ENCODE data around the gene SCYL1.
"Not testable (repeated sequence)": the region's sequence is repeated elsewhere in the genome, so short reads cannot be mapped to it uniquely, and the experiment has no call there.

The SCYL1 gene

DNA sequence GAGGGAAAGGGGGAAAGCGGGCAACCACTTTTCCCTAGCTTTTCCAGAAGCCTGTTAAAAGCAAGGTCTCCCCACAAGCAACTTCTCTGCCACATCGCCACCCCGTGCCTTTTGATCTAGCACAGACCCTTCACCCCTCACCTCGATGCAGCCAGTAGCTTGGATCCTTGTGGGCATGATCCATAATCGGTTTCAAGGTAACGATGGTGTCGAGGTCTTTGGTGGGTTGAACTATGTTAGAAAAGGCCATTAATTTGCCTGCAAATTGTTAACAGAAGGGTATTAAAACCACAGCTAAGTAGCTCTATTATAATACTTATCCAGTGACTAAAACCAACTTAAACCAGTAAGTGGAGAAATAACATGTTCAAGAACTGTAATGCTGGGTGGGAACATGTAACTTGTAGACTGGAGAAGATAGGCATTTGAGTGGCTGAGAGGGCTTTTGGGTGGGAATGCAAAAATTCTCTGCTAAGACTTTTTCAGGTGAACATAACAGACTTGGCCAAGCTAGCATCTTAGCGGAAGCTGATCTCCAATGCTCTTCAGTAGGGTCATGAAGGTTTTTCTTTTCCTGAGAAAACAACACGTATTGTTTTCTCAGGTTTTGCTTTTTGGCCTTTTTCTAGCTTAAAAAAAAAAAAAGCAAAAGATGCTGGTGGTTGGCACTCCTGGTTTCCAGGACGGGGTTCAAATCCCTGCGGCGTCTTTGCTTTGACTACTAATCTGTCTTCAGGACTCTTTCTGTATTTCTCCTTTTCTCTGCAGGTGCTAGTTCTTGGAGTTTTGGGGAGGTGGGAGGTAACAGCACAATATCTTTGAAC is 19.2 kb upstream of the SCYL1 start:
- no peak for DNase-seq (ENCODE audit: low read depth in 2 of 2)

DNA sequence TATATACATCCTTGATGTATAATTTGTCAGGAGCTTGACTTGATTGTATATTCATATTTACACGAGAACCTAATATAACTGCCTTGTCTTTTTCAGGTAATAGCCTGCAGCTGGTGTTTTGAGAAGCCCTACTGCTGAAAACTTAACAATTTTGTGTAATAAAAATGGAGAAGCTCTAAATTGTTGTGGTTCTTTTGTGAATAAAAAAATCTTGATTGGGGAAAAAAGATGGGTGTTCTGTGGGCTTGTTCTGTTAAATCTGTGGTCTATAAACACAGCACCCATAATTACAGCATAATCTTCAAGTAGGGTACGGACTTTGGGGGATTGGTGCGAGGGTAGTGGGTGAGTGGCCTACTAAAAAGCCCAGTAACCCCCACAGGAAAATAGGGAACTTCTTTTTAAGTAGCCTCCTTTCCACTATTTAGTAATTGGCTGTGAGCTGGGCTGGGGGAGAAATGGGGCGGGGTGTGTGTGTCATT is 18.6 kb upstream of the SCYL1 start:
- DNase-seq (ENCODE audit: low read depth in 2 of 2): no peak

DNA sequence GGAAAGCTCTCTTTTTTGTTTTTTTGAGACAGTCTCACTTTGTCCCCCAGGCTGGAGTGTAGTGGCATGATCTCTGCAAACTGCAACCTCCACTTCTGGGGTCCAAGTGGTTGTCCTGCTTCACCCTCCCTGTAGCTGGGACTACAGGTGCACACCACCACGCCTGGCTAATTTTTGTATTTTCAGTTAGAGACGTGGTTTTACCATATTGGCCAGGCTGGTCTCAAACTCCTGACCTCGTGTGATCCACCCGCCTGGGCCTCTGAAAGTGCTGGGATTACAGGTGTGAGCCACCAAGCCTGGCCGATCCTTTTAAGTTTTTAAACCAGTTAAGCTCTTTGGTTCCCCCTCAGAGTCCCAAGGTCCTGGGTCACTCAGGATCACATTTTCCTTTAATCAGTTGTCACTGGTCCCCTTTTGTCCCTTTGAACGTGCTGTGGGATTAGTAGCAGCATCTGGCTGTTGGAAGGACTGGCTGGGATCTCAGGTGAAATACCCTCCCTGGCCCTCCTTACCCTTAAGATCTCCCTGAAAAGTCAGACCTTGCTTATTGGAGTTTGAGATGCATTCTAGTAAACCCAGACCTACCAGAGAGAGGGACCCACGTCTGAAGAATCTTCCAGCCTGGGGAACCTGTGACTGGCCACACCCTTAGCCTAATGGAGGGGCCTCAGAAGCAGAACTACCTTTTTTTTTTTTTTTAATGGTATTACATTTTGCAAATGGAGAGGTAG is 17.9 kb upstream of the SCYL1 start:
- DNase-seq (ENCODE audit: low read depth in 2 of 2): peak; percentile 20 to 85

DNA sequence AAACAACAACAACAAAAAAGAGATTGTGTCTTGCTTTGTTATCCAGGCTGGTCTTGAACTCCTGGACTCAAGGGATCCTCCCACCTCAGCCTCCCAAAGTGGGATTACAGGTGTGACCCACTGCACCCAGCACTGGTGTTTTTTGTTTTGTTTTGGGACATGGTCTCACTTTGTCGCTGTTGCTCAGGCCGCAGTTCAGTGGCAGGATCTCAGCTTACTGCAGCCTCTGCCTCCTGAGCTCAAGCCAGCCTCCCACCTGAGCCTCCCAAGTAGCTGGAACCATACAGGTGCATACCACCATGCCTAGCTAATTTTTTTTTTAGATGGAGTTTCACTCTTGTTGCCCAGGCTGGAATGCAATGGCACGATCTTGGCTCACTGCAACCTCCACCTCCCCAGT is 12.6 kb upstream of the SCYL1 start:
- DNase-seq (ENCODE audit: low read depth in 2 of 2): not testable (repeated sequence)

DNA sequence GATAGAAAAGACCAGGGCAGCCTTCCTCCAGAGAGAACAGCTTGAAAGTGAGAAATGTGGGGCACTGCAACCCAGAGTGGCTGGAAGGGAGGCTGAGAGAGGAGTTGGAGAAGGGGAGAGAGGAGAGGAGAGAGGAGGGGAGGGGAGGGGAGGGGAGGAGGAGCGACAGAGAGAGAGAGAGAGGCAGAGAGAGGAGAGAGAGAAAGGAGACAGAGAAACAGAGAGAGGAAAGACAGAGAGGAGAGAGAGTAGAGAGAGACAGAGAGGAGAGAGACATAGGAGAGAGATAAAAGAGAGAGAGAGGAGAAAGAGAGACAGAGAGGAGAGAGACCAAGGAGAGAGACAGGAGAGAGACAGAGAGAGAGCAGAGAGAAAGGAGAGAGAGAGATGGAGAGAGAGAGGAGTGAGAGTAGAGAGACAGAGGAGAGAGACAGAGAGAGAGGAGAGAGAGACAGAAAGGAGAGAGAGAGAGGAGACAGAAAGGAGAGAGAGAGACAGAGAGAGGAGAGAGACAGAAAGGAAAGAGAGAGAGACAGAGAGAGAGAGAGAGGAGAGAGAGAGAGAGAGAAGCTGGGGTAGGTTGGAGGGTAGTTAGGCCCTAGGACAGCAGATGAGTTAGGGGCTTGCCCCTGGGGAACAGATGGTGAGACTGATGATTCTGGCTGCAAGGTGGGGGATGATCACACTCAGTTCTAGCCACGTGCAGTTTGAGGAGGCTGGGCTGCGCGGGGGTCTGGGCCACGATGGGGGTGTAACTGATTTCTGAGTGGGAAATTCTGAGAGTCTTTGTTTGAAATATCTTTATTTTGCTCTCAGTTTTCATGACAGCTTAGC is 8.5 kb upstream of the SCYL1 start:
- no peak for DNase-seq (ENCODE audit: low read depth in 2 of 2)

DNA sequence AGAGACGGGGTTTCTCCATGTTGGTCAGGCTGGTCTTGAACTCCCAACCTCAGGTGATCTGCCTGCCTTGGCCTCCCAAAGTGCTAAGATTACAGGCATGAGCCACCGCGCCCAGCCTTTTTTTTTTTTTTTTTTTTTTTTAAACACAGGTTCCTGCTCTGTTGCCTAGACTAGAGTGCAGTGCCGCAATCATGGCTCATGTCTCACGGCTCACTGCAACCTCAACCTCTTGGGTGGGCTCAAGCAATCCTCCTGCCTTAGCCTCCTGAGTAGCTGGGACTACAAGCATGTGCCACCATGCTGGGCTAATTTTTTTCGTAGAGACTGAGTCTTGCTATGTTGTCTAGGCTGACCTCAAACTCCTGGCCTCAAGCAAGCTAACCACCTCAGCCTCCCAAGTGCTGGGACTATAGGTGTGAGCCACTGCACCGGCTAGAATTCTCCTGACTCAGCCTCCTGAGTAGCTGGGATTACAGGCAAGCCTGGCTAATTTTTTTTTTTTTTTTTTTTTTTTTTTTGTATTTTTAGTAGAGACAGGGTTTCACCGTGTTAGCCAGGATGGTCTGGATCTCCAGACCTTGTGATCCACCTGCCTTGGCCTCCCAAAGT is 5.8 kb upstream of the SCYL1 start:
- DNase-seq (ENCODE audit: low read depth in 2 of 2): not testable (repeated sequence)

DNA sequence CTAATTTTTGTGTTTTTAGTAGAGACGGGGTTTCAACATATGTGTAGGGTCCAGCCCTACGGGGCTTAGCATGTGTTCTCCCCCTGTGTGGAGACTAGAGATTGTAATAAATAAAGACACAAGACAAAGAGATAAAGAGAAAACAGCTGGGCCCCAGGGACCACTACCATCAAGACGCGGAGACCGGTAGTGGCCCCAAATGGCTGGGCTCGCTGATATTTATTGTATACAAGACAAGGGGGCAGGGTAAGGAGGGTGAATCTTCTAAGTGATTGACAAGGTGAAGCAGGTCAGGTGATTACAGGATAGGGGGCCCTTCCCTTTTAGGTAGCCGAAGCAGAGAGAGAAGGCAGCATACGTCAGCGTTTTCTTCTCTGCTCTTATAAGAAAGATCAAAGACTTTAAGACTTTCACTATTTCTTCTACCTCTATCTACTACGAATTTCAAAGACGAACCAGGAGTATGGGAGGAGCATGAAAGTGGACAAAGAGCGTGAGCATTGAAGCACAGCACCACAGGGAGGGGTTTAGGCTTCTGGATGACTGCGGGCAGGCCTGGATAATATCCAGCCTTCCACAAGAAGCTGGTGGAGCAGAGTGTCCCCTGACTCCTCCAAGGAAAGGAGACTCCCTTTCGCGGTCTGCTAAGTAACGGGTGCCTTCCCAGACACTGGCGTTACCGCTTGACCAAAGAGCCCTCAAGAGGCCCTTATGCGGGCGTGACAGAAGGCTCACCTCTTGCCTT is 2.9 kb upstream of the SCYL1 start:
- not testable (repeated sequence) for DNase-seq (ENCODE audit: low read depth in 2 of 2)

DNA sequence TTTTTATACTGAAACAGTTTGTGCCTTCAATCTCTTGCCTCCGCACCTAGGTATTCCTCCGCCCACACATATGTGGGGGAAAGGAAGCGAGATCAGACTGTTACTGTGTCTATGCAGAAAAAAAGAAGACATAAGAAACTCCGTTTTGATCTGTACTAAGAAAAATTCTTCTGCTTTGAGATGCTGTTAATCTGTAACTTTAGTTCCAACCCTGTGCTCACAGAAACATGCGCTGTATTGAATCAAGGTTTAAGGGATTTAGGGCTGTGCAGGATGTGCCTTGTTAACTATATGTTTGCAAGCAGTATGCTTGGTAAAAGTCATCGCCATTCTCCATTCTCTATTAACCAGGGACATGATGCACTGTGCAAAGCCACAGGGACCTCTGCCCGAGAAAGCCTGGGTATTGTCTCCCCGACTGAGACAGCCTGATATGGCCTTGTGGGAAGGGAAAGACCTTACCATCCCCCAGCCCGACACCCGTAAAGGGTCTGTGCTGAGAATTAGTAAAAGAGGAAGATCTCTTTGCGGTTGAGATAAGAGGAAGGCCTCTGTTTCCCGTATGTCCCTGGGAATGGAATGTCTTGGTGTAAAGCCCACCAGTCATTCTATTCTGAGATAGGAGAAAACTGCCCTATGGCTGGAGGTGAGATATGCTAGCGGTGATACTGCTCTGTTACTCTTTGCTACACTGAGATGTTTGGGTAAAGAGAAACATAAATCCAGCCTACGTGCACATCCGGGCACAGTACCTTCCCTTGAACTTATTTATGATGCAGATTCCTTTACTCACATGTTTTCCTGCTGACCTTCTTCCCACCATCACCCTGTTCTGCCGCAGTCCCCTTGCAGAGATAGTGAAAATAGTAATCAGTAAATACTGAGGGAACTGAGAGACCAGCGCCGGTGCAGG is 1.9 kb upstream of the SCYL1 start:
- DNase-seq (ENCODE audit: low read depth in 2 of 2): not testable (repeated sequence)

DNA sequence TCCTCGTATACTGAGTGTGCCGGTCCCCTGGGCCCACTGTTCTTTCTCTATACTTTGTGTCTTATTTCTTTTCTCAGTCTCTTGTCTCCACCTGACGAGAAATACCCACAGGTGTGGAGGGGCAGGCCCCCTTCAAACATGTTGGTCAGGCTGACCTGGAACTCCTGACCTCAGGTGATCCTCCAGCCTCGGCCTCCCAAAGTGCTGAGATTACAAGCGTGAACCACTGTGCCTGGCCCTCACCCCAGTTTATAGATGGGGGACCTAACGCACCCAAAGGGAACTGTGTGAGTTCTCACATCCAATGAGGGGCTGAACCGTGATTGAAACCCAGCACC is 1.3 kb upstream of the SCYL1 start:
- not testable (repeated sequence) for DNase-seq (ENCODE audit: low read depth in 2 of 2)

DNA sequence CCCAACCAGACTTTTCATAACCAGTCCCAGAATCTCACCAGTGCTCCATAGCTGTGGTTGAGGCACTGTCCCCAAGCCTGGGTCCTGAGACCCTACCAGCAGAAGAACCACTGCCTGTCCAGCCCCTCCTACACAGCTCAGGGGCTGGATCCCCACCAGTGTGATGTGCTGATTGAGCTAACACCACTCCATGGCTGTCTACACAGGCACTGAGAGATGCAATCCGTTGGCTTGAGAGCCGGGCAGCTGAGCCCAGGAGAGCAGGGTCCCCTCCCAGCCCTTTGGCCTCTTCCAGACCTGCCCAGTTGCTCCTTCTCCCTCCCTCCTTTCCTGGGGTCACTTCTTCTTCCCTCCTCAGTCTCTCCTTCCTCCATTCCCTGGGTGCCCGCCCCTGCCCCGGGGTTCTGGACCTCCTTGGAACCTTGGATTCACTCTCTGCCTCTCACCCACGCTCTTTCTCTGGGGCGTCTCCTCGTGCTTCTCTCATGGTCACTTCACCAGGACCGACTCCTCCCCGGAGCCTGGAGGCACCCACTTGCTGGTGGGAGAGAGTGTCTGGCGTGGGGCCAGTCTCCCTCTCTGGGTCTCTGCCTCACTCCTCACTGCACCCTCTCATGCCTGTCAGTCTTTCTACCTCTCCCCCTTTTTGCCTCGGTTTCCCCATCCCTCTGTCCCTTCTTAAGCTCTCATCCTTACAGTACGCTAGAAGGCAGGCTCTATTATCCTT is 706 bp upstream of the SCYL1 start:
- no peak for DNase-seq (ENCODE audit: low read depth in 2 of 2)

DNA sequence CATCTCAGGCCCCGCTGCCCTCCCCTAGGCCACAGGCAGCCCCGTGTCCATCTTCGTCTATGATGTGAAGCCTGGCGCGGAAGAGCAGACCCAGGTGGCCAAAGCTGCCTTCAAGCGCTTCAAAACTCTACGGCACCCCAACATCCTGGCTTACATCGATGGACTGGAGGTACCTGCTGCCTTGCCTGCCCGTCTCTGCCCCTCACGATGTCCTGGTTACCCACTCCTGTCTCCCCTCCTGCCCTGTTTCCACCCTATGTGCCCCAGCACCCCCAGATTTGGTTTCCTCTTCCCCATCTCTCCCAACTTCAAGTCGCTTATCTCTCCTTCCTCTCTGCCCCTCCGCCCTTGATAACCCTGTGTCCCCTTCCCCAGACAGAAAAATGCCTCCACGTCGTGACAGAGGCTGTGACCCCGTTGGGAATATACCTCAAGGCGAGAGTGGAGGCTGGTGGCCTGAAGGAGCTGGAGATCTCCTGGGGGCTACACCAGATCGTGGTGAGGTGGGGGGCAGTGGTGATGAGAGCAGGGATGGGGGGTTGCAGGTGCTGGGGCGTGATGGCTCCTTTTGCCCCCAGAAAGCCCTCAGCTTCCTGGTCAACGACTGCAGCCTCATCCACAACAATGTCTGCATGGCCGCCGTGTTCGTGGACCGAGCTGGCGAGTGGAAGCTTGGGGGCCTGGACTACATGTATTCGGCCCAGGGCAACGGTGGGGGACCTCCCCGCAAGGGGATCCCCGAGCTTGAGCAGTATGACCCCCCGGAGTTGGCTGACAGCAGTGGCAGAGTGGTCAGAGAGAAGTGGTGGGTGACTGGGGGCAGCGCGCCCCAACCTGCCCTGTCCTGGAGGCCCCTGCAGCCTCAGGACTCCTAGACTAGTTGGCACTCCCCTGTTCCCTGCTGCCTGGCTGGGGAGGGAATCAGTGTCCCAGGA is 930 bp downstream of the SCYL1 start:
- no peak for DNase-seq (ENCODE audit: low read depth in 2 of 2)

DNA sequence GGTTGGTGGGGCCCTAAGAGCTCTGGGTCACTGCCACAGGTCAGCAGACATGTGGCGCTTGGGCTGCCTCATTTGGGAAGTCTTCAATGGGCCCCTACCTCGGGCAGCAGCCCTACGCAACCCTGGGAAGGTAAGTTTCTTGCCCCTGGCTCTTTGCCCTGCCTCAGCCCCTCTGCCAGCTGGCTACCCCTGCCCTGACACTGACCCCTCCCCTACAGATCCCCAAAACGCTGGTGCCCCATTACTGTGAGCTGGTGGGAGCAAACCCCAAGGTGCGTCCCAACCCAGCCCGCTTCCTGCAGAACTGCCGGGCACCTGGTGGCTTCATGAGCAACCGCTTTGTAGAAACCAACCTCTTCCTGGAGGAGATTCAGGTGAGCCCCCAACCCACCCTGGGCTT is 1.9 kb downstream of the SCYL1 start:
- no peak for DNase-seq (ENCODE audit: low read depth in 2 of 2)

DNA sequence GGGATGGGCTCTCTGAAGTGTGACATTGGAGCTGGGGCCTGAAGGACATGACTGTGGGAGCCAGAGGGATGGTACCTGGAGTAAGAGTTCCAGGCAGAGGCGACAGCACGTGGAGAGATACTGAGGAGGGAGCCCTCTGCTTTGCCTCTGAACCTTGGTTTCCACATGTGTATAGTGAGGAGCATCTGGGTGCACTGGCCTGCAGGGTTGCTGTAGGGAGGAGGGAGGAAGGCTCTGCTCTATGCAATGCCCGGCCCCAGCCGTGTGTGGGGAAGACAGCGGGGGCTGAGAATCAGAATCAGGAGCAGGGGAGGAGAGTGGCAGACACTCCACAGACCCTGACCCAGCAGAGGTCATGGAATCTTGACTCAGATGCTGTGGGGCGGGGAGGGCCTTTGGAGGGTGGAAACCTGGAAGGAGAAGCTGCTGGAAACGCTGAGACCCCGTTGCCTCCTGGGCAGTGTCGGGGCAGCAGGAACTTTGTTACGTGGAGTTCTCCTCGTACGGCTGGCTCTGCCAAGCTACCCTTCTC is 4.0 kb downstream of the SCYL1 start:
- no peak for DNase-seq (ENCODE audit: low read depth in 2 of 2)

DNA sequence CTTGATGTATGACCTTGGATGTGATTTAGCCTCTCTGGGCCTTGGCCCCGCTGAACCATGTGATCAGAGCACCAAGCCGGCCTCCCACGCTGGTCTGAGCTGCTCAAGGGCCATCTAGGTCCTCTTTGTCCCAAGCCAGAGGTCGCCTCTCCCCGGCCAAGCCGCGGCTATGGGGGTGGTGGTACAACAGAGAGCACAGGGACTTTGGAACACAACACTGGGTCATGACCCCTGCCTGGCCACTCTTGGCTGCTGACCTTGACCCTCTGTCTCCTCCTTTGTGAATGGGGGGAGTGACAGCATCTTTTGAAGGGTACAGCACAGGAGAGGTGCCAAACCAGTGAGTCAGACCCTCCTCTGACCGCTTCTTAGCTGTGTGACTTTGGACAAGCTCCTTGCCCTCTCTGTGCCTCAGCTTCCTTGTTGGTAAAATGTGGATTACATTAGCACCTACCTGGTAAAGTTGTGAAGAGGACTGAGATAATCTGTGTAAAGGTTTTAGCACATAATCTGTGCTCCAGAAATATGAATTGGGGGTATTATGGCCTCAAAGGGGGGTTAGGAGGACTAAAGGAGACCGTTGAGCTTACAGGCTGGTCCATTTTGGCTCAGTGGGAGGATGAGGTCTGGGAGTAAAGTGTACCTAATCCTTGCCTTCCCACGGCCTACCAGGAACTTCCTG is 4.7 kb downstream of the SCYL1 start:
- no peak for DNase-seq (ENCODE audit: low read depth in 2 of 2)

DNA sequence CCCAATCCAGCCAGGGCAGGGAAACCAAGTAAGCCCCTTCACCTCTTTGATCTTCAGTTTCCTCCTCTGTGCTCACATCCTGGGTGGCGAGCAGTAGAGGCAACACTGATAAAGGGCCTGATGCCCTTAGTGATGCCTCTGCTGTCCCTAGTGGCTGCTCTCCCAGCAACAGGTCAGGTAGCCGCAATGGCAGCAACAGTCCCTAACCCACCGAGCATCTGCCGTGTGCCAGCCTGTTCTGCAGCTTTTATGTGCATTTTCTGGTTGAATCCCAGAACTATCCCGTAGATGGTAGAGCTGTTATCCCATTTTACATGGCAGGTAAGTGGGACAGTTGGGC is 5.2 kb downstream of the SCYL1 start:
- DNase-seq (ENCODE audit: low read depth in 2 of 2): no peak

DNA sequence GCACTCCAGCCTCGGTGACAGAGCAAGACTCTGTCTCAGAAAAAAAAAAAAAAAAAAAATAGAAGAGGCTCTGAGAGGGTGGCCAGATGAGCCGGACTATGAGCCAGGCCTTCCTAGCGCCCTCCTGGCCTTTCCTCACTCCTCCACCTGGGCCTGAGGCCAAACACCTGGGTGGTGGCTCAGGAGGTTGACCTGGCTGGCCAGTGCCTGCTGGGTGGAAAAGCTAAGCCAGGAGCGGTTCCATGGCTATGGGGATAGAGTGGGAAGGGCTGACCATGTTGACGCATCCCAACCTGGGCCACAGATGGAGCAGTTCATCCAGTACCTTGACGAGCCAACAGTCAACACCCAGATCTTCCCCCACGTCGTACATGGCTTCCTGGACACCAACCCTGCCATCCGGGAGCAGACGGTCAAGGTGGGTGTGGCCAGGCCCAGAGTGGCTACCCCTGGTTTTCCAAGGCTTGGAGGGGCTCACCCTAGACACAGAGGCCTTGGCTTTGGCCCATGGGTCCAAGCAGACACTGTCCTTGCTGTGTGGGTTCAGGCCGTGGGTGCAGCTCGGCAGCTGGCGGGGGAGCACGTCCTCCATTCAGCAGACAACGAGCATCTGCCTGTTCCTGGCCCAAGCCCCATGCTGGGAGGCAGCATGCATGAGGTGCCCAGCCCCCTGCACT is 7.6 kb downstream of the SCYL1 start:
- DNase-seq (ENCODE audit: low read depth in 2 of 2): no peak

DNA sequence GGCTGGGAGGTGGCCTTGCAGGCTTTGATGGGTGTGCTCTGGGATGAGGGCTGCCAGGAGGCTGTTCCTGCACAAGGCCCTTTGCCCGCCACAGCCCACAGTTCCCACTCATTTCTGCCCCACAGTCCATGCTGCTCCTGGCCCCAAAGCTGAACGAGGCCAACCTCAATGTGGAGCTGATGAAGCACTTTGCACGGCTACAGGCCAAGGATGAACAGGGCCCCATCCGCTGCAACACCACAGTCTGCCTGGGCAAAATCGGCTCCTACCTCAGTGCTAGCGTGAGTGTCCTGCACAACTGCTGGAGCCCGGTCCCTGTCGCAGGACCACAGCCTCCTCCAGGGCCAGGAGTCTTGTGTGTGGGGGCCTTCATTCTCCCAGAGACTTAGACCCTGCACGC is 10.2 kb downstream of the SCYL1 start:
- DNase-seq (ENCODE audit: low read depth in 2 of 2): no peak
